Pons (tissue), 1 donor: ENCODE results near the gene GM2A.
"Not testable (repeated sequence)": the region's sequence is repeated elsewhere in the genome, so short reads cannot be mapped to it uniquely, and the experiment has no call there.

Experiments
- DNase-seq: peaks from one replicate; pipeline ENCODE4 v3.0.0-alpha.2; 2016; ENCODE audit warnings: low spot score

The GM2A gene

DNA sequence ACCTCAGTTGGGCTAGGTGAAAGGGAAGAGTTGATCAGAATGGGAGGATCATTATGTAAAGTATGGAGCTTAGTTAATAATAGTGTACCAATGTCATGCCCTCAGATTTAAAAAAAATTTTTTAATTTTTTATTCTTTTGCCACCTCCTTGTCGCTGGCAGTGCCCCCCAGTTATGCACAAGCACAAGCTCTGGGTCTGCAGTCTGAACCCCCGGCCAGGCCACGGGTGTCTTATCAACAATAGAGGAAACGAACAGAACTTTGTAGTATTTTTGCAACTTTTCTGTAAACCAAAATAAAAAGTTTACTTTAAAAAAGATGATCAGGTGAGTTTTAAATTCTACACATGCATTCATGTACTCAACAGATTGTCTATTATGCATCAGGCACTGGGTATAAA lies 1.4 kb upstream of the GM2A start:
- no peak for DNase-seq

DNA sequence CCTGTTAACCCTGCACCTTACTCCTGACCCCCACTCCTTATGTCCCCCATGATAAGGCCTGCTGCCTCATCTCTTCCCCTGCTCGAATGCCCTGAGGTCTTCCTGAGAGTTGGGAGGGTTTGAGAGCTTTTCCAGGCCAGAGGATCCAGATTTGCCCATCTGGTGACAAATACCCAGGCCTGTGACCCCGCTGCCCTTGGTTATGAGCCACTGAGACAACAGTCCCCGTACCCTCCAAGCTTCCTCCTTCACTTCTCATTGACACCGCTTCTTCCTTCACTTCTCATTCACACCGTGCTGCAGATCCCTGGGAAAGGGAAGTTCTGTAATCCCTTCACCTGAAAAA lies 593 bp downstream of the GM2A start:
- DNase-seq = peak; percentile 28

DNA sequence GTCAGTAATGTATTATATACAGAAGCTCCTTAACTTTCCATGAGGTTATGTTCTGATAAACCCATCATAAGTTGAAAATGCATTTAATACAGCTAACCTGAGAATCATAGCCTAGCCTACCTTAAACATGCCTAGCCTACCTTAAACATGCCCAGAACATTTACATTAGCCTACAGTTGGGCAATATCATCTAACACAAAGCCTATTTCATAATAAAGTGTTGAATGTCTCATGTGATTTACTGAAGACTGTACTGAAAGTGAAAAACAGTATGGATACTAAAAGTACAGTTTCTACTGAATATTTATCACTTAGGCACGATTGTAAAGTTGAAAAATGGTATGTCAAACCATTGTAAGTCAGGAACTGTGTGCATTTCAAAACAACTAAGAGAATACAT lies 1.6 kb downstream of the GM2A start:
- DNase-seq = no peak

DNA sequence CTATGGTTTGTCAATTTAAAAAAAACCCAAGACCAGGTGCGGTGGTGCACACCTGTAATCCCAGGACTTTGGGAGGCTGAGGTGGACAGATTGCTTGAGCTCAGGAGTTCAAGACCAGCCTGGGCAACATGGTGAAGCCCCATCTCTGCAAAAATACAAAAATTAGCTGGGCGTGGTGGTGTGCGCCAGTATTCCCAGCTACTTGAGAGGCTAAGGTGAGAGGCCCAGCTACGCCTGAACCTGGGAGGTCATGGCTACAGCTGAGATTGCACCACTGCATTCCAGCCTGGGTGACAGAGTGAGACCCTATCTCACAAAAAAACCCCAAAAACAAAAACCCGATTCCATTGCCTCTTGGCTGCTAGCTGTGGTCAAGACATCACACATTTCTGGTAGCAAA lies 2.0 kb downstream of the GM2A start:
- DNase-seq = not testable (repeated sequence)

DNA sequence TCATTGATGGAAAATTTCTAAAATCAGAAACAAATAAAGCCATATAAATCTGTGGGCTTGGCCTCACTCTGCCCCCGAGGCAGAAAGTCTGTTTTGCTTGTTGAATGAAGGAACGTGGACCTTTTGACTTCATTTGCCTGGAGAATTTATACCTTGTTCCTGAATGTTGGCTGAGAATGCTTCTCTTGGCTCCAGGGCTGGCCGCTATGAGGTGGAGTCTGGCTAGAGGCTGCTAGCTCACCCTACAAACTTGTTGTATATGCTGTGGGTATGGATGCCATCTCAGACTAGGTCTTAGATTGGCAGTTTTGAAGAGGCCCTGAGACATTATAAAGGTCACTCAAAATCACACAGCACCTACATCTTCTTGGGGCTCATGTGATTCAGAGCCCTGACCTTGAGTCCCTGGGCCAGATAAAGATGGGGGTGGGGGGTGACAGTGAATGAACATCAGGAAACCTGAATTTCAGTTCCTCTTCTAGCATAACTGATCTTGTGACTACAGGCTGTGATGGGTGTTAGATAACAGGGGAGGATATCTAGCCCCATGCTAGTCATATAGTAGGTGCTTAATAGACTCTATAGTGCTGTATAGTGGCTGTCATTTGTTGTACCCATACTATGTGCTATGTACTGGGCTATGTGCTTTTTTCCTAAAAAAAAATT lies 2.8 kb downstream of the GM2A start:
- peak; percentile 45 for DNase-seq

DNA sequence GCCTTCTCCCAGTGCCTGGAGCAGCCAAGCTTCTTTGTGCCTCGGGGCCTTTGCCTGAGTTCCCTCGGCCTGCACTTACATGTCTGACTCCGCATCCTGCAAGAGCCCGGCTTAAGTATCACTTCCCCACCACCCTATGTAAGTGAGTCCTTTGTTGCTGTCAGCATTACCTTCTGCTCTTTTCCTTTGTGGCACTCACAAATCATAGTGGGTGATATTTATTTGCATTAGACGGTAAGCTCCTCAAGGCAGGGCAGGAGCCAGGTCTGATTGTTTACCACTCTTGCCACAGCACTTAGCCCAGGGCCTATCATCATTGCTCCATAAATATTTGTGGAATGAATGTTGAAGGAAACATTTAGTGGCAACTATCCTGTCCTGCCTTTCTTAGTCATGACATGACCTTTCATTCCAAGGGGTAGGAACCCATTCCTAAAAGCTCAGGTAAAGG lies 4.8 kb downstream of the GM2A start:
- peak; percentile 43 for DNase-seq

DNA sequence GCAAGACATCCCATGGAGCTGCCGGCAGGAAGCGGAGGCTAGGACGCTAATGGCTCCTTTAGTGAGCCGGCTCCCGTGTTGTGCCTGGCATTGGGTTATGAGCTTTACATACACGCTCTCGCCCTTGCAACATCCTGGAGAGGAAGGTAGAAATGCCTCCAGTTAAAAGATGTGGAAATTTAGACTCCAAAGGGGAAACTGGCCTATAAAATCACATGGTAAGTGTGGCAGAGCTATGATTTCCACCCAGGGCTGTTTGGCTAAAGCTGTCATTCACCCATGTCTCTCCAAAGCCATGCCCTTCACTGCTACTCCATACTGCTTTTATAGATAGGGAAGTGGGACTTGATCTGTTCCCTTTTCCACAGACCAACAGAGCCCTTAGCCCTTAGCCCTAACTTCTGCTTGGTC lies 5.2 kb downstream of the GM2A start:
- peak; percentile 69 for DNase-seq

DNA sequence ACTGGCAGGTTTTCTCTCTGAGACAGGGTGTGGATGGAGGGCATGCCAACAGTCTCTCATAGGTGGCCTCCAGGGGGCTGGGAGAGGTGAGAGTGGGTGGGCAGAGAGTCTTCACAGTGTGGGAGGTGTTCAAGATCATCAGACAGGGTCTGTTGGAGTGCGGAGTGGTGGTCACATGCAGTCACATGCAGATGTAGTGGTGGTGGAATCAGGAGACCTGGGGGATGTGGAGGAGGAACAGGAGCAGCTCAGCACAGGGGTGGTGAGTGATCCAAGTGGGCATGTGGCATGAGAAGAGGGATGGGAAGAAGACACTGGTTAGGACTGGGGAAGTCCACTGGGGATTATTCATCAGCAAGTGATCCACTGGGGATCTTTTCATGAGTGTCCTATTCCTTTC lies 5.8 kb downstream of the GM2A start:
- no peak for DNase-seq

DNA sequence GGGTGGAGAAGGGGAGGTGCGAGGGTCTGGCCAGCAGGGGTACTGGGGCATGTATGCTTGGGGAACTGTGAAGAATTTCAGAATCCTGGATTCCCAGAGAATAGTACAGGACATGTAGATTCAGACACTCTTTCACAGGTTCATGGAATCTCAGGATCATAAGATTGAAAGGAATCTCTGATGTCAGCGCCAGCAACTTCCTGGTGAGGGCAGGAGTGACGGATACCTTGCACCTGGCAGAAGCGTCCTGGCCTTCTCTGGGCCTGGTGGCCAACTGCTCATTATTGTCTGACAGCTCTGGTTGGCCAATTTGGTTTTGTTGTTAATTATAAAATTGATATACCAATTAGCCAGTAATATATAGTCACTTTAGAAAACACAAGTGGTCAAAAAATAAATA lies 6.9 kb downstream of the GM2A start:
- no peak for DNase-seq

DNA sequence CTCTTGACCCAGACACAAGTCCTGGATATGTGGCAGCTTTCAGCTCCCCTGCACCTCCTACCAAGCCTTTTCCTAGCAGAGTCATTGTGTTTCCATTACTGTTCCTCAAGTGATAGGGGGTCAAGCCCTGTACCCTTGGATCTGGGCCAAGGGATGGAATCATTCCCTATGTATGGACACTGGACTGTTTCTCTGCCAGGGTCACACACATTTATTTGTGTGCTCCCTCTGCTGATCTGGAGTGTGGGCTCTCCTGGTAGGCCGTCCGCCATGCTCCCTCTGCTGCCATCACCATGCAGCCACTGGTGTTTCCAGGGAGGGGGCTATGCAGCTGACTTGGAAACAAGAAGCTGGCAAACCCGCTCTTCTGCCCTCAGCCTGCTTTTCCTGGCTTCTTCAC lies 9.5 kb downstream of the GM2A start:
- no peak for DNase-seq

DNA sequence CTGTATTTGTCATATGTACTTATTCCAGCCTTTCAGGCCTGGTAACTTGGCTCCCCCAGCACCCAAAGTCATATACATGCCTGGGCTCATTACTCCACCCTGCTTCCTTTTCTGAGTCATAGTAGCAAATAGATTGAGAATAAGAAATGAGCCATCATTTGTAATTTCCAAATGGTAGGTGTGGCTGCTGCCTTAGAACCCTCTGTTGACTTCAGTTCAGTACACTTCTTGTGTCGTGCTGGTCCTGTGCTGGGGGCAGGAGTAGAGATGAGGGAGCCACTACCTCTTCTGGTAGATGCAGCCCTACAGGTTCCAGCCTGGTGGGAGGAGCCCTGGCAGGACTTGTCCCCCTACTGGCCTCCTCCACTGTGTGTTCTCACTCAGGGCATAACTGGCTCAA lies 11.1 kb downstream of the GM2A start:
- DNase-seq = no peak

DNA sequence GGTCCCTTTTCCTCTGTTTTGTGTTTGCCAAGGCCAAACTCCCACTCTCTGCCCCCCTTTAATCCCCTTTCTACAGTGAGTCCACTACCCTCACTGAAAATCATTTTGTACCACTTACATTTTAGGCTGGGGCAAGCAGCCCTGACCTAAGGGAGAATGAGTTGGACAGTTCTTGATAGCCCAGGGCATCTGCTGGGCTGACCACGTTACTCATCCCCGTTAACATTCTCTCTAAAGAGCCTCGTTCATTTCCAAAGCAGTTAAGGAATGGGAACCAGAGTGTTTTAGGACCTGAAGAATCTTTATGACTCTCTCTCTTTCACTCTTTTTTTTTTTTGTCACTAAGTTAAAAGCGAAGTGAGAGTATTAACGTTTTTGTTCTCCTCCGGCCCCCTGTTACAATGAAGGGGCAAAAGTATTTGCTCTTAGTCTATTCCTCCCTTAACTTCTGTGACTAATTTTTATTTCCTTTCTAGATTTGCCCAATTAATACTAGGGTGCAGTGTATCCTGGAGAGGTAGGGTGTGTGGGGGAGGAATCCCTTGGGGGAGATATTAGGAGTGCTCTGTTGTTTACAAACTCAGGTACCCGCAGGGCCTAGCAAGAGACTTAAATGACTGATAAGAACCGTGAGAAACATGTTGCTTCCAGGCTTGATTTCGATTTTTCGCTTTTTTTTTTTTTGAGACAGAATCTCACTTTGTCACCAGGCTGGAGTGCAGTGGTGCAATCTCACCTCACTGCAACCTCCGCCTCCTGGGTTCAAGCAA lies 14.7 kb downstream of the GM2A start:
- DNase-seq = no peak

DNA sequence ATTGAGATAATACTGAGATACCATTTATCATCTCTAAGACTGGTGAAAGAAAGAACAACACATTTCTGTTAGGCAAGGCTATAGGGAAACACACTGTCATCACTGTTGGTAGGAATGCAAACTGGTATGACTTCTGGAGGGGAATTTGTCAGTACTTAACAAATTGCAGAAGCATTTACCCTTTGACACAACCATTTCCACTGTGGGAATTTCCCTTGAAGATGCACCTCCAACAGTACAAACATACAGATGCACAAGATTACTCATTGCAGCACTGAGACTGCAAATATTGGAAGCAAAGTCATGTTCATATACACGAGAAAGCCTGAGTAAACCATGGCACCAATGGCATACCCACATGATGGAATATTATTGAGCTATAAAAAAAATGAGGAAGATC lies 17.6 kb downstream of the GM2A start:
- DNase-seq = no peak

DNA sequence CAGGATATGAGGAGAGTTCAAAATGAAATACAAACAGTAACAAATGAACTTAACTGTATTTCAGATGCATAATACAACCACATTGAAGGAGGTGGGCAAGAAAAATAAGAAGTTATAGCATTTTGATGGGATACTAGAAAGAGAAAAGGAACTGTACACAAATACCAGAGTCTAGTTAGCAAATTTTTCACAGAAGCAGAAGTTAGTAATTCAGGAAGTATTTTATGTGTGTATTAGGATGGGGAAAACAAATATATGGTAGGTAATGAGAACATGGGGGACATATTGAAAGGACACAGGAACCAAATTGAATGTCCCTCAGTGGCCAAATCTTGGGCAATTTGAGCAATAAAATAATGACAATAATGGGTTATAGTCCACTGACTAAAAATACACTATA lies 18.4 kb downstream of the GM2A start:
- DNase-seq = no peak

DNA sequence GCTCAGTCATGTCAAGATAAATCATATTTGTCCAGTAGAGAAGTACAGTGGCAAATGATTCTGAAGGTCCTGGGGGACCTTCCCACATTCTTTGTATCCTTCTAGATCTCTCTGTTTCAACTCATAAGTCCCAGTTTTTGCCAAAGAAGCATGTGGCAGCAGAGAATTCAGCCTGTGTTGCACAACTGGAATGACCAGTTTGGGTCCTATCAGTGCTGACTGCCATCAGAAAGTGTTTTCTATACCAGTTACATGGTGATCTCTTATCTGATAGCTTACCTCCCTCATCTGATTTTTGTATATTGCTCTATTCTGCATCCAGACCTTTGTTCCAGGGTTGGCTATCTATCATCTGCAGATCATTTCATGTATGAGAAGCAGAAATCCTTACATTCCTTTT lies 21.7 kb downstream of the GM2A start:
- no peak for DNase-seq

DNA sequence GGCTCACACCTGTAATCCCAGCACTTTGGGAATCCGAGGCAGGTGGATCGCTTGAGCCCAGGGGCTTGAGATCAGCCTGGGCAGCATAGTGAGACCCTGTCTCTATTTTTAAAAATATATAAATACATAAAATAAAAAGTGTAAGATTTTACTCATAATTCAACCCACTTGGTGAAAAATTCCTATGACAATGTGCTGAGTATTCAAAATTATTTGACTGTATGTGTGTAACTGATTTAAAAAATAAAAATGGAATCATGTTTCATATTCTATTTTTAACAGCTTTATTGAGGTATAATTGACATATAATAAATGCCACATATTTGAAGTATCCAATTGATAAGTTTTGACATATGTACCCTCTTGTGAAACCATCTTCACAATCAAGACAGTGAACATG lies 22.8 kb downstream of the GM2A start:
- DNase-seq = no peak

DNA sequence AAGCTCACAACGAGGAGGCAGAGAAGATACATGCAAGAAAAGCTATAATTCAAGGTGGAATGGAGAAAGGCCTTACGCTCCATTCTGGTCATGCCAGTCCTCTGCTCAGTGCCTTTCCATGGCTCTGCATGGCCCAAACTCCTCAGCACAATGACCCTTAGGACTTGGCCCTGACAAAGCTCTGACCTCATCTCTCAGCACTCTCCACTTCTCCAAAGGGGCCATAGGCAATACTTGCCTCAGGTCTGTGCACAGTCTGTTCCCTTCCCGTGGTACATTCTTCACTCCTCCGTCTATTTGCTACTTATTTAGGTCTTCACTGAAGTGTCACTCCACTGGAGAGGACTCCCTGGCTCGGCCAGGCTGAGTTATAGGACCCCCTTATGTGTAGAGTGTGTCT lies 25.9 kb downstream of the GM2A start:
- DNase-seq = no peak

DNA sequence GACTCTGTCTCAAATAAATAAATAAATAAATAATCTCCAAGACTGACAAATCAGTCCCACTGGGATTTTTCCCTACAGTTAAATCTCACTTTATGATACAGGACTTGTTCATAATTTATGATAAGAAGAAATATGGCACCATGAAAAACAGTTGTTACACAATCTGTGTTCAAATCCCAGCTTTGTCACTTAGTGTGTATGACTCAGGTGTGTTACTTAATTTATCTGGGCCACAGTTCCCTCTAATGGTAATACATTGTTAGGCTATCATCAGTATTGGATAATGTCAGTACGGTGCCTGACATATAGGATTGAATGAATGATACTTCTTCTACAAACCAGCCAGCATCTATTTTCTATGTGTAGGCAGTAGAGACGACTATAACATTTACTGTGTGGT lies 27.5 kb downstream of the GM2A start:
- no peak for DNase-seq

DNA sequence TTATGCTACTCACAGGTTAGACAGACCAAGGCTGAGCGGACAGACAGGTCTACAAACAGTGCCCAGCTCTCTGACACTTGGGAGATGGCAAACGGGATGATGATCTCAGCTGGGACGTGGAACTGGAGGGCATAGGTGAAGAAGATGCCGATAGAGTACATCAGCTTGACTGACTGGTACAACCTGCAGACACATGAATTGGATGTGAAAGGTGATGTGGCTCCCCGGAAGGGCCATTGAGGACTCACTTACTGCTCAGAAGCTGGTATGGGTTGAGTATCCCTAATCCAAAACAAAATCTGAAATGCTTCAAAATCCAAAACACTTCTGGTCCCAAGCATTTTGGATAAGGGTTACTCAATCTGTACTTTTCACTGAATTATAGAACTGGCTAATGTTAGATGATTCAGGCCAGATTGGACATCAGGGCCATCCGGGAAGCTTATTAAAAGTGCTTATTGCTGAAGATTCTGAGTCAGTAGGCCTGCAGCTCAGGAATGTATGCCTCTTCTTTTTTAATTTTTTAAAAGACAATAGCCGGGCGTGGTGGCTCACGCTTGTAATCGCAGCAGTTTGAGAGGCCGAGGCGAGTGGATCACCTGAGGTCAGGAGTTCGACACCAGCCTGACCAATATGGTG lies 28.1 kb downstream of the GM2A start:
- DNase-seq = no peak

DNA sequence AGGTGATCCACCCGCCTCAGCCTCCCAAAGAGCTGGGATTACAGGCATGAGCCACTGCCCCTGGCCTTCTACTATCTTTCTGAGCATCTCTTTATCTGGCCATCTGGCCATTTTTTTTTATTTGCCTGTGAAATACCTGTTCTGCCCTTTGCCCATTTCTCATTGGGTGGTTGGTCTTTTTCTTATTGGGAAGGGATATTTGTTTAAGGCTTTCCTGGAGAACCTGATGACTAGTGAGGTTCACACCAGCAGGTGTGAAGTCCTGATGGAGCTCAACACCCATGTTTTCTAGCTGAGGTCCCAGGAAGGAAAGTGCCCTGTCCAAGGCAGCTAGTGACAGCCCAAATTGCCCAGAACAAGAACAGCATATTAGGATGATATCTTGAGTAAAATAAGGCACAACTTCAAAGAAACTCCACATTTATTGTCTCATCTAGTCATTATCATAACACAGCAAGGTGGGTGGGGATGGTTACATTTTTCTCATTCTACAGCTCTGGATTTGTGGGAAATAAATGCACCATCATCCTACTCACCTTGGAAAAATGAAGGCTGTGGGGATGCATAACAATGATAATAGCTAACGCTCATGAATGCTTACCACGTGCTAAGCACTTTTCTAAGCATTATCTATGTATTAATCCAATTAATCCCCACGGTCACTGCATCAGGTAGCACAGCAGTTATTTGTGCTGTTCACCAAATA lies 30.3 kb downstream of the GM2A start:
- no peak for DNase-seq

DNA sequence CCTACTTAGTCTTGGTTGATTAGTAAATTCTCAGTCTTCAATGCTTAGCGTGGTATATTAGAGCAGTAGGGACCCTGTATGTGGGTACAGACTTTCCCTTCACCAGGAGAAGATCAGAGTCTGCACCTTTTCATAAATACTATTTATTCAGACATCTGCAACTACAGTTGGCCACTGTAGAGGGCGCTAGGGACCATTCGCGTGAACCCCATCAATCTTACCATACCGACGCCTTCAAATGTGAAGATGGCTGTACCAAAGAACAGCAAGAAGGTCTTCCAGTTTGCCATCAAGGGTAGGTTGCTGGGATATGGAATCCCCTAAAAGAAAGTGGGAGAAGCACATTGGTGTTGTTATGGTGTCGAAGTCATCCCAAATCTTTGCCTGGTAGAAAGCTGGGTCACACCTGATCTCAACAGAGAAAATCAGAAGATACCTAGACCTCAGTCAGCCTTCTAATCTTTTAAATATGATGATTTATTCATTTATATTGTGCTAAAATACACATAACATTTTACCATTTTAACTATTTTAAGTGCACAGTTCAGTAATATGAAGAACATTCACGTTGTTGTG lies 31.5 kb downstream of the GM2A start:
- no peak for DNase-seq

DNA sequence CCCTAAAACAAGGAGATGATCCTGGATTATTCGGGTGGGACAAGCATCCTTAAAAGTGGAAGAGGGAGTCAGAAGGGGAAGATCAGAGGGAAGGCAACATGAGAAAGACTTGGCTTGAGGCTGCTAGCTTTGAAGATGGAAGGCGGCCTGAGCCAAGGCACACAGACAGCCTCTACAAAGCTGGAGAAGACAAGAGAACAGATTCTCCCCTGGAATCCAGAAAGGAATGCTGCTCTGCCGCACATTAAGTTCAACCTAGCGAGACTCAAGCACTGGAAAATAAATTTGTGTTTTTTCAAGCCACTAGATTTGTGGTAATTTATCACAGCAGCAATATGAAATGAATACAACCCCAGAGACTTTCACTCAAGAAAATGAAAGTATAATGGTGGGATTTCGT lies 32.7 kb downstream of the GM2A start:
- no peak for DNase-seq

DNA sequence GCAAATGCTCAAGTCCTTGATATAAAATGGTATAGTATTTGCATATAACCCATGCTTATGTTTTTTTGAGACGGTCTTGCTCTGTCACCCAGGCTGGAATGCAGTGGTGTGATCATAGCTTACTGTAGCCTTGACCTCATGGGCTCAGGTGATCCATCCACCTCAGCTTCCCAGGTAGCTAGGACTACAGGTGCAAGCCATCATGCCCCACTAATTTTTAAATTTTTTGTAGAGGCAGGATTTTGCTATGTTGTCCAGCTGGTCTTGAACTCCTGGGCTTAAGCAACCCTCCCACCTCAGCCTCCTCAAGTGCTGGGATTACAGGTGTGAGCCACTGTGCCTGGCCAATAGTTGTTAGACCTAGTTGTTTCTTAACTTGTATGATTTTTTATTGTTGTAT lies 33.3 kb downstream of the GM2A start:
- no peak for DNase-seq
